OCI-LY1 (cell line): Measurements from ENCODE around the gene IGF2BP2.

Experiments
- H2AFZ ChIP-seq: fragments of 200-600 bp; sonication (generic), shearing (Covaris generic); 2 replicates; pipeline ENCODE4 v1.6.0; 2014; ENCODE audit warnings: antibody characterized with exemption, mild to moderate bottlenecking, low read length
- H3F3A ChIP-seq: fragments of 200-600 bp; sonication (generic), shearing (Covaris generic); 2 replicates; pipeline ENCODE4 v1.6.0; 2014; ENCODE audit warnings: mild to moderate bottlenecking, antibody characterized with exemption, low read length, moderate library complexity; ENCODE audit not compliant: insufficient read depth
- H3K27ac ChIP-seq: fragments of 200-600 bp; sonication (generic); 2 replicates; pipeline ENCODE4 v1.5.1; 2014; ENCODE audit warnings: low read length, mixed run types, mild to moderate bottlenecking, low read depth; ENCODE audit not compliant: poor library complexity, severe bottlenecking
- H3K27me3 ChIP-seq: fragments of 200-600 bp; sonication (generic); 2 replicates; pipeline ENCODE4 v1.6.0; 2014; ENCODE audit warnings: antibody characterized with exemption, mild to moderate bottlenecking, low read length, moderate library complexity; ENCODE audit not compliant: insufficient read depth
- H3K36me3 ChIP-seq: fragments of 200-600 bp; sonication (generic); 2 replicates; pipeline ENCODE4 v1.6.1; 2014; ENCODE audit warnings: mild to moderate bottlenecking, antibody characterized with exemption, low read length, moderate library complexity, mixed read lengths; ENCODE audit not compliant: insufficient read depth
- H3K4me1 ChIP-seq: fragments of 200-600 bp; sonication (generic); 2 replicates; pipeline ENCODE4 v1.5.1; 2014; ENCODE audit warnings: mild to moderate bottlenecking, low read length, moderate library complexity; ENCODE audit not compliant: insufficient read depth, severe bottlenecking
- H3K4me2 ChIP-seq: fragments of 200-600 bp; sonication (generic), shearing (Covaris generic); 2 replicates; pipeline ENCODE4 v1.6.1; 2014; ENCODE audit warnings: low read length
- H3K4me3 ChIP-seq: fragments of 200-600 bp; sonication (generic); 2 replicates; pipeline ENCODE4 v1.5.1; 2014; ENCODE audit warnings: low read length, low read depth, mild to moderate bottlenecking, mixed read lengths; ENCODE audit not compliant: poor library complexity, severe bottlenecking
- H3K79me2 ChIP-seq: fragments of 200-600 bp; shearing (Covaris generic); 2 replicates; pipeline ENCODE4 v1.6.1; 2016; ENCODE audit warnings: mixed run types, low read length, mixed read lengths; ENCODE audit not compliant: insufficient read depth
- H3K9ac ChIP-seq: fragments of 200-600 bp; sonication (generic), shearing (Covaris generic); 2 replicates; pipeline ENCODE4 v1.6.1; 2014; ENCODE audit warnings: mild to moderate bottlenecking, low read length, mixed read lengths
- H3K9me2 ChIP-seq: fragments of 200-600 bp; sonication (generic), shearing (Covaris generic); 2 replicates; pipeline ENCODE4 v1.6.1; 2014; ENCODE audit warnings: low read depth, mild to moderate bottlenecking, low read length, mixed read lengths
- H3K9me3 ChIP-seq: fragments of 200-600 bp; shearing (Covaris generic); 2 replicates; pipeline ENCODE4 v1.6.1; 2014; ENCODE audit warnings: low read length, mixed read lengths
- H4K20me1 ChIP-seq: fragments of 200-600 bp; sonication (generic), shearing (Covaris generic); 2 replicates; pipeline ENCODE4 v1.6.0; 2016; ENCODE audit warnings: mild to moderate bottlenecking, low read length; ENCODE audit not compliant: insufficient read depth
- EZH2 ChIP-seq: fragments of 200-600 bp; sonication (generic), shearing (Covaris generic); IDR thresholded peaks from 2 replicates; pipeline ENCODE4 v1.8.0; 2017; ENCODE audit warnings: borderline replicate concordance, mixed run types, mild to moderate bottlenecking, antibody characterized with exemption, low read length, moderate library complexity, mixed read lengths
- TF ChIP-seq, protein P1 (sequence below): fragments of 200-600 bp; sonication (generic), shearing (Covaris generic); IDR thresholded peaks from 2 replicates; pipeline ENCODE4 v1.5.1; 2017; ENCODE audit warnings: mild to moderate bottlenecking, antibody characterized with exemption, low read length, moderate library complexity, mixed read lengths

Gene IGF2BP2

DNA sequence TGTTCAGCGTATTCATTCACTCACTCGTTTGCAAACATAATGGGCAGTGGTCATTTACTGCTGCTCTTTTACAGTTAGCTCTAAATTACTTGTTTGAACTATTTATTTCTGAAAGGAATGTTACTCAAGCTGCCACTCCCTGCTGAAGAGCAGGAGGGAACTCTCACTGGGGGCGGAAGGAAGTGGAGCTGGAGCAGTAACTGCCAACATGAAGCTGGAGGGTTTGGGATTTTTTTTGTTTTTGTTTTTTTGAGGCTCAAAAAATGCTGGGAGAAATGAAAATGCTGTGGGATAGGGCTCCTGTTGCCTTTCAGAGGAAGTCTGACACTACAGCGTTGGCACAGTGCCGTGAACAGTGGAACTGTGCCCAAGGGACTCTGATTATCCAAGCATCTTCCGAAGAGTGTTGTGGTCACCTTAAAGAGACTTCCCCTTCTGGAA, 194.6 kb downstream of the IGF2BP2 start:
- H3K27ac ChIP-seq, result no peak overlapping the region
- no peak for TF ChIP-seq EZH2
- TF ChIP-seq, protein P1, sequence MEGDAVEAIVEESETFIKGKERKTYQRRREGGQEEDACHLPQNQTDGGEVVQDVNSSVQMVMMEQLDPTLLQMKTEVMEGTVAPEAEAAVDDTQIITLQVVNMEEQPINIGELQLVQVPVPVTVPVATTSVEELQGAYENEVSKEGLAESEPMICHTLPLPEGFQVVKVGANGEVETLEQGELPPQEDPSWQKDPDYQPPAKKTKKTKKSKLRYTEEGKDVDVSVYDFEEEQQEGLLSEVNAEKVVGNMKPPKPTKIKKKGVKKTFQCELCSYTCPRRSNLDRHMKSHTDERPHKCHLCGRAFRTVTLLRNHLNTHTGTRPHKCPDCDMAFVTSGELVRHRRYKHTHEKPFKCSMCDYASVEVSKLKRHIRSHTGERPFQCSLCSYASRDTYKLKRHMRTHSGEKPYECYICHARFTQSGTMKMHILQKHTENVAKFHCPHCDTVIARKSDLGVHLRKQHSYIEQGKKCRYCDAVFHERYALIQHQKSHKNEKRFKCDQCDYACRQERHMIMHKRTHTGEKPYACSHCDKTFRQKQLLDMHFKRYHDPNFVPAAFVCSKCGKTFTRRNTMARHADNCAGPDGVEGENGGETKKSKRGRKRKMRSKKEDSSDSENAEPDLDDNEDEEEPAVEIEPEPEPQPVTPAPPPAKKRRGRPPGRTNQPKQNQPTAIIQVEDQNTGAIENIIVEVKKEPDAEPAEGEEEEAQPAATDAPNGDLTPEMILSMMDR, result no peak
- no peak overlapping the region for H3K4me2 ChIP-seq
- H3K36me3 ChIP-seq, result peaks cover 49% of the 10 kb centered on the region
- no peaks in the 10 kb centered on the region for H3K79me2 ChIP-seq
- H3K9me3 ChIP-seq, result no peaks in the 10 kb centered on the region
- H3K9ac ChIP-seq, result no peak overlapping the region
- H2AFZ ChIP-seq, result no peak overlapping the region
- H3K4me1 ChIP-seq, result no peaks in the 10 kb centered on the region
- no peaks in the 10 kb centered on the region for H3F3A ChIP-seq
- H3K4me3 ChIP-seq, result no peak overlapping the region
- no peaks in the 10 kb centered on the region for H4K20me1 ChIP-seq
- no peaks in the 10 kb centered on the region for H3K27me3 ChIP-seq
- H3K9me2 ChIP-seq, result no peaks in the 10 kb centered on the region

DNA sequence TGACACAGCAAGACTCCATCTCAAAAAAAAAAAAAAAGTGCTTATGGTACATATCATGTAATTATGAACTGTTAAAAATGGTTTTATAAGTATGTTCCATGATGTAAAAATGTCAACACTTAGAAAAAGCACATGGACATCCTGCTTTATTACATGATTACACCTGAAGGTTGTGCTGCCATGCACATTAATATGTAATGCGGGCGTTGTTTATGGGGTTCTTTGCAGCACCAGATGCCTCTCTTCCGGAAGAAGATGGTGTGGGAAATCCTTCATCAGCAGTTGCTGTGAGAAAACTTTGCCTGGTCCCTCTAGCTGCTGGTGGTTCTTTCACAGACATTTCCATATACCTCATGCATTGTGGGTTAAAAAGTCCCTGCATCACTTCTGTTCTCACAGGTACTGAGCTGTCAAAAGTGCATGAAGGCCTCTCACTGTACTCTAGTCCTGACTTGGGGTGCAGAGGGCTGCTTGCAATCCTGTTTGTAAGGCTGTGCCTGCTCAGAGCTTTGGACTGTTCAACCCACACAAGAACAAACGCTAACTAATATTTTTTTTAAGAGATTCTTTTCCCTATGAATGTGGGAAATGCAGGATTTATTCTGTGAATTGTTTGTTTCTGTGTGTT, 195.2 kb downstream of the IGF2BP2 start:
- H3F3A ChIP-seq, result no peaks in the 10 kb centered on the region
- peaks cover 49% of the 10 kb centered on the region for H3K36me3 ChIP-seq
- TF ChIP-seq, protein P1, result no peak
- TF ChIP-seq EZH2, result no peak
- no peaks in the 10 kb centered on the region for H3K4me1 ChIP-seq
- H4K20me1 ChIP-seq, result no peaks in the 10 kb centered on the region
- H3K79me2 ChIP-seq, result no peaks in the 10 kb centered on the region
- no peaks in the 10 kb centered on the region for H3K27me3 ChIP-seq
- H3K9me2 ChIP-seq, result no peaks in the 10 kb centered on the region
- no peak overlapping the region for H3K4me3 ChIP-seq
- H2AFZ ChIP-seq, result no peak overlapping the region
- H3K9me3 ChIP-seq, result no peaks in the 10 kb centered on the region
- no peak overlapping the region for H3K9ac ChIP-seq
- no peak overlapping the region for H3K27ac ChIP-seq
- H3K4me2 ChIP-seq, result no peak overlapping the region

DNA sequence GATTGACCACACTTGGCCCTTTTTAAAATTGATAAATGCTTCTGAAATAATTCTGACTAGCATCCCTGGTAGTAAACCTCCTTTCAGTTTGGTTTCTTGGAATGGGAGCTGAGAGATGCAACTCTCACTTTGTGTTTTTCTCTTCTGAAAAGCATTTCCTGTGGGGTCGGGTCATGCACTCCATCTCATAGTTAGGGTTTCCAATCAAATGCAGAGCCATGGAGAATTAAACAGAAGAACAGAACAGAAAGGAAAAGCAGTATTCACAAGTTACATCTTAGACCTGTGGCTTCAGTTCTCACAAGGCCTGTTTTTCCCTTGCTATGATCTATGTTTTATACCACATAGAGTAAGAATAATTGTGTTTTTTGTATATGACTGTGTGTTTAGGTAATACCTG, 199.1 kb downstream of the IGF2BP2 start:
- H3K9ac ChIP-seq, result no peak overlapping the region

More for the DNA sequence above, 199.1 kb downstream of the IGF2BP2 start:
- no peaks in the 10 kb centered on the region for H3K9me2 ChIP-seq
- no peaks in the 10 kb centered on the region for H3K79me2 ChIP-seq
- H3K4me3 ChIP-seq, result no peak overlapping the region
- no peak overlapping the region for H2AFZ ChIP-seq
- peaks cover 77% of the 10 kb centered on the region for H3K36me3 ChIP-seq
- H4K20me1 ChIP-seq, result no peaks in the 10 kb centered on the region
- H3K4me1 ChIP-seq, result no peaks in the 10 kb centered on the region
- H3K4me2 ChIP-seq, result no peak overlapping the region
- no peak overlapping the region for H3K27ac ChIP-seq
- H3K27me3 ChIP-seq, result no peaks in the 10 kb centered on the region
- TF ChIP-seq, protein P1, result no peak
- TF ChIP-seq EZH2, result no peak
- H3K9me3 ChIP-seq, result no peaks in the 10 kb centered on the region
- H3F3A ChIP-seq, result no peaks in the 10 kb centered on the region
